RWPE2 (cell line): Measurements from ENCODE around the gene NHEJ1.

Experiments
- ATAC-seq: fragments of 200-7000 bp; cut with Tn5 transposase; 3 replicates; pipeline ENCODE4 v1.9.1; 2021; ENCODE audit warnings: low read depth
- DNase-seq: peaks from one replicate; pipeline ENCODE4 v3.0.0-alpha.2; 2020; ENCODE audit warnings: low spot score
- H3K27ac ChIP-seq: fragments of 450-650 bp; 2 replicates; pipeline ENCODE4 v1.5.1; 2017; ENCODE audit warnings: mild to moderate bottlenecking; ENCODE audit not compliant: poor library complexity, severe bottlenecking
- H3K27me3 ChIP-seq: fragments of 250-450 bp; sonication (Bioruptor Pico); 2 replicates; pipeline ENCODE4 v1.5.1; 2021; ENCODE audit warnings: mild to moderate bottlenecking, moderate library complexity; ENCODE audit not compliant: insufficient read depth, poor library complexity, severe bottlenecking
- H3K36me3 ChIP-seq: fragments of 250-450 bp; sonication (Bioruptor Pico); 2 replicates; pipeline ENCODE4 v1.5.1; 2020; ENCODE audit warnings: low read depth, mild to moderate bottlenecking, moderate library complexity
- H3K4me1 ChIP-seq: fragments of 250-450 bp; sonication (Bioruptor Pico); 2 replicates; pipeline ENCODE4 v1.5.1; 2021; ENCODE audit warnings: mild to moderate bottlenecking, moderate library complexity; ENCODE audit not compliant: insufficient read depth, poor library complexity, severe bottlenecking
- H3K4me3 ChIP-seq: fragments of 250-450 bp; sonication (Bioruptor Pico); 2 replicates; pipeline ENCODE4 v1.5.1; 2021; ENCODE audit warnings: mild to moderate bottlenecking, moderate library complexity; ENCODE audit not compliant: severe bottlenecking
- H3K9me3 ChIP-seq: fragments of 250-450 bp; sonication (Bioruptor Pico); 2 replicates; pipeline ENCODE4 v1.5.1; 2021; ENCODE audit warnings: mild to moderate bottlenecking, moderate library complexity; ENCODE audit not compliant: severe bottlenecking
- CTCF ChIP-seq: fragments of 450-650 bp; IDR thresholded peaks from one replicate; pipeline ENCODE4 v1.5.1; 2017; ENCODE audit warnings: mild to moderate bottlenecking, moderate library complexity; ENCODE audit not compliant: poor library complexity, severe bottlenecking

NHEJ1 gene

GRCh38 chr2:219131744-219132143 is 28.9 kb downstream of the NHEJ1 start:
- H3K4me3 ChIP-seq = no peak overlapping the region
- TF ChIP-seq CTCF = no peak
- no peak for DNase-seq
- ATAC-seq = no peak
- H3K9me3 ChIP-seq = no peaks in the 10 kb centered on the region
- no peak overlapping the region for H3K27ac ChIP-seq
- H3K27me3 ChIP-seq = no peaks in the 10 kb centered on the region
- no peaks in the 10 kb centered on the region for H3K4me1 ChIP-seq
- H3K36me3 ChIP-seq = no peaks in the 10 kb centered on the region

- no peaks in the 10 kb centered on the region for H3K36me3 ChIP-seq
- no peak for DNase-seq
- no peak overlapping the region for H3K4me3 ChIP-seq
- TF ChIP-seq CTCF = no peak
- no peaks in the 10 kb centered on the region for H3K27me3 ChIP-seq
- no peaks in the 10 kb centered on the region for H3K4me1 ChIP-seq
- H3K9me3 ChIP-seq = no peaks in the 10 kb centered on the region
- no peak overlapping the region for H3K27ac ChIP-seq
- no peak for ATAC-seq
Measured at GRCh38 chr2:219131327-219131726, 29.3 kb downstream of the NHEJ1 start.

- no peak for ATAC-seq
- Histone ChIP-seq H3K27ac (no peak overlapping the region), H3K4me3 (no peak overlapping the region), H3K27me3 (no peaks in the 10 kb centered on the region), H3K36me3 (no peaks in the 10 kb centered on the region), H3K4me1 (no peaks in the 10 kb centered on the region), H3K9me3 (no peaks in the 10 kb centered on the region)
- TF ChIP-seq CTCF = no peak
- DNase-seq = no peak
Measured at GRCh38 chr2:219129589-219129988, 31.0 kb downstream of the NHEJ1 start.

- Histone ChIP-seq H3K4me3 (no peak overlapping the region), H3K36me3 (no peaks in the 10 kb centered on the region), H3K27me3 (no peaks in the 10 kb centered on the region), H3K4me1 (no peaks in the 10 kb centered on the region), H3K9me3 (no peaks in the 10 kb centered on the region), H3K27ac (no peak overlapping the region)
- ATAC-seq (no peak), DNase-seq (no peak)
- TF ChIP-seq CTCF = no peak
Measured at GRCh38 chr2:219128396-219128795, 32.2 kb downstream of the NHEJ1 start.

- no peak for TF ChIP-seq CTCF
- Histone ChIP-seq H3K9me3 (no peaks in the 10 kb centered on the region), H3K27me3 (no peaks in the 10 kb centered on the region), H3K4me1 (no peaks in the 10 kb centered on the region), H3K27ac (no peak overlapping the region), H3K36me3 (no peaks in the 10 kb centered on the region), H3K4me3 (no peak overlapping the region)
- no peak for DNase-seq
- ATAC-seq = no peak
Measured at GRCh38 chr2:219127037-219127635, 33.5 kb downstream of the NHEJ1 start.
